Large intestine (tissue), 3 donors: Measurements from ENCODE around the gene PEX7. TPM values are rescaled to one million over a fixed set of nuclear protein-coding genes. Genes with fewer than 3 reads are reported as not detected.
"Not testable (repeated sequence)": the region's sequence is repeated elsewhere in the genome, so short reads cannot be mapped to it uniquely, and the experiment has no call there.

Experiments
- DNase-seq, 2 donors: peaks; one replicate each; pipeline versions ENCODE4 v3.0.0 to v3.0.0-alpha.2; 2013
- H3K27ac ChIP-seq: one replicate; pipeline ENCODE4 v1.5.1; 2013; ENCODE audit warnings: low read length
- H3K27me3 ChIP-seq: 2 replicates; pipeline ENCODE4 v1.6.1; 2013; ENCODE audit warnings: low read length; ENCODE audit not compliant: control insufficient read depth, insufficient read depth
- H3K36me3 ChIP-seq: 2 replicates; pipeline ENCODE4 v1.6.1; 2013; ENCODE audit warnings: low read length; ENCODE audit not compliant: control insufficient read depth, insufficient read depth
- H3K4me1 ChIP-seq: one replicate; pipeline ENCODE4 v1.6.1; 2013; ENCODE audit warnings: low read length; ENCODE audit not compliant: control insufficient read depth, insufficient read depth
- H3K4me3 ChIP-seq: one replicate; pipeline ENCODE4 v1.5.1; 2013; ENCODE audit warnings: low read length
- H3K9me3 ChIP-seq: one replicate; pipeline ENCODE4 v1.6.1; 2013; ENCODE audit warnings: mild to moderate bottlenecking, low read depth, low read length, moderate library complexity; ENCODE audit not compliant: control insufficient read depth
- WGBS: methylation state at CpG from one replicate; pipeline ENCODE4 v1.1.5; 2013; ENCODE audit warnings: low lambda C conversion rate; ENCODE audit not compliant: insufficient coverage; 5-methylcytosine and 5-hydroxymethylcytosine counted together
- polyA plus RNA-seq: library from polyadenylated mRNA; unstranded; fragments of 120-200 nt; gene quantifications from one replicate; pipeline ENCODE4 v1.2.1, GENCODE V29; 2013

Gene PEX7
- polyA plus RNA-seq, 1 donor, result 14.7 TPM

DNA sequence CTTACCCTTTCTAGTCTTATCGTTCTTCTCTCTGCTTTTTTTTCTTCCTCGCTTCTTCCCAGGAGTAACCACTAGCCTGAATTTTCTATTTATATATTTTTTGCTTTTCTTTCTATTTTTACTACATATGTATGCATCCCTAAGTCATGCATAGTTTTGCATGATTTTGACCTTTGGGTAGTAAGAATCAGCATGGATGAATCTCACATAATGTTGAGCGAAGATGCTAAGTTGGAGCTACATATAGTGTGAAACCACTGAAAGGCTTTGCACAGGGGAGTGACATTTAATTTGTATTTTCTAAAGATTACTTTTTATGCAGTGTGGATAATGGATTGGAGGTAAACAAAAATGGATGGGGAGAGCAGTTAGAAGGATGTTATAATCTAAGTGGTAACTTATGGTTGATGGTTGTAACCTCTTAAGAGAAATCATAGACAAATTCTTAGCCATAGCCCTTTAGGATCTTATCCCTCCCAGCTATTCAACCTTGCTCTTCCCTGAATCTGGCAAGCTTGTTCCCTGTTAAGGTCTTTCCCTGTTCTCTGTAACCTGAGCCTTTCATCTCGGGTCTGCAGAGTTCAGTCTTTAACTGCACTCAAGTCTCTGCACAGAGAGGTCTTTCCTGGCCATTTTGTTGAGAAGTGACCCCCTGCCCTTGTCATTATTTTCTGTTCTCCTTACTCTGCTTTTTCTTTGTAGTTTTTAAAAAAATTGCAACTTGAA, 18.0 kb downstream of the PEX7 start:
- Histone ChIP-seq H3K9me3 (no peaks in the 10 kb centered on the region), H3K36me3 (peaks cover 4% of the 10 kb centered on the region), H3K4me3 (no peak overlapping the region), H3K4me1 (no peaks in the 10 kb centered on the region), H3K27me3 (no peaks in the 10 kb centered on the region), H3K27ac (no peak overlapping the region)
- WGBS, result 93% methylated on average over 3 of the region's 4 CpGs
- DNase-seq, result no peak

- H3K27ac ChIP-seq, result no peak overlapping the region
- peaks cover 4% of the 10 kb centered on the region for H3K36me3 ChIP-seq
- WGBS, result no CpG with 5 or more reads among the region's 3 CpGs
- no peaks in the 10 kb centered on the region for H3K9me3 ChIP-seq
- no peaks in the 10 kb centered on the region for H3K27me3 ChIP-seq
- H3K4me3 ChIP-seq, result no peak overlapping the region
- DNase-seq, result no peak
- H3K4me1 ChIP-seq, result no peaks in the 10 kb centered on the region
Observed at GRCh38 chr6:136843210-136843609, 20.8 kb downstream of the PEX7 start.

- Histone ChIP-seq H3K4me1 (no peaks in the 10 kb centered on the region), H3K36me3 (peaks cover 4% of the 10 kb centered on the region), H3K27ac (no peak overlapping the region), H3K4me3 (no peak overlapping the region), H3K9me3 (no peaks in the 10 kb centered on the region), H3K27me3 (no peaks in the 10 kb centered on the region)
- 57% methylated on average over 2 of the region's 3 CpGs for WGBS
- peak; percentile 29 to 33 for DNase-seq
Observed at GRCh38 chr6:136846046-136846445, 23.7 kb downstream of the PEX7 start.

DNA sequence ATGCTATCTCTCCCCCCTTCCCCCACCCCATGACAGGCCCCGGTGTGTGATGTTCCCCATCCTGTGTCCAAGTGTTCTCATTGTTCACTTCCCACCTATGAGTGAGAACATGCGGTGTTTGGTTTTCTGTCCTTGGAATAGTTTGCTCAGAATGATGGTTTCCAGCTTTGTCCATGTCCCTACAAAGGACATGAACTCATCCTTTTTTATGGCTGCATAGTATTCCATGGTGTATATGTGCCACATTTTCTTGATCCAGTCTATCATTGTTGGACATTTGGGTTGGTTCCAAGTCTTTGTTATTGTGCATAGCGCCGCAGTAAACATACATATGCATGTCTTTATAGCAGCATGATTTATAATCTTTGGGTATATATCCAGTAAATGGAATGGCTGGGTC, 24.1 kb downstream of the PEX7 start:
- whole genome bisulfite sequencing, result no CpG with 5 or more reads among the region's 4 CpGs
- H3K27me3 ChIP-seq, result not testable (repeated sequence)

GRCh38 chr6:136849979-136850563, 27.7 kb downstream of the PEX7 start:
- H3K4me1 ChIP-seq, H3K36me3 ChIP-seq, H3K9me3 ChIP-seq, H3K27ac ChIP-seq, H3K27me3 ChIP-seq, H3K4me3 ChIP-seq, DNase-seq: not testable (repeated sequence)
- WGBS, result no CpG with 5 or more reads among the region's 4 CpGs

More for the DNA sequence above, 24.1 kb downstream of the PEX7 start:
- not testable (repeated sequence) for H3K36me3 ChIP-seq, H3K4me3 ChIP-seq, H3K4me1 ChIP-seq, DNase-seq, H3K9me3 ChIP-seq, H3K27ac ChIP-seq

GRCh38 chr6:136859430-136859829, 37.0 kb downstream of the PEX7 start:
- WGBS, result 100% methylated on average over 3 of the region's 5 CpGs
- Histone ChIP-seq H3K4me3 (no peak overlapping the region), H3K9me3 (no peaks in the 10 kb centered on the region), H3K36me3 (peaks cover 2% of the 10 kb centered on the region), H3K4me1 (no peaks in the 10 kb centered on the region), H3K27ac (no peak overlapping the region), H3K27me3 (no peaks in the 10 kb centered on the region)
- DNase-seq, result no peak

- no peak overlapping the region for H3K27ac ChIP-seq
- no peak overlapping the region for H3K4me3 ChIP-seq
- no peaks in the 10 kb centered on the region for H3K4me1 ChIP-seq
- no peaks in the 10 kb centered on the region for H3K9me3 ChIP-seq
- no CpG with 5 or more reads among the region's 1 CpG for WGBS
- no peaks in the 10 kb centered on the region for H3K27me3 ChIP-seq
- H3K36me3 ChIP-seq, result peaks cover 2% of the 10 kb centered on the region
- DNase-seq, result no peak
Observed at GRCh38 chr6:136860043-136860442, 37.7 kb downstream of the PEX7 start.

DNA sequence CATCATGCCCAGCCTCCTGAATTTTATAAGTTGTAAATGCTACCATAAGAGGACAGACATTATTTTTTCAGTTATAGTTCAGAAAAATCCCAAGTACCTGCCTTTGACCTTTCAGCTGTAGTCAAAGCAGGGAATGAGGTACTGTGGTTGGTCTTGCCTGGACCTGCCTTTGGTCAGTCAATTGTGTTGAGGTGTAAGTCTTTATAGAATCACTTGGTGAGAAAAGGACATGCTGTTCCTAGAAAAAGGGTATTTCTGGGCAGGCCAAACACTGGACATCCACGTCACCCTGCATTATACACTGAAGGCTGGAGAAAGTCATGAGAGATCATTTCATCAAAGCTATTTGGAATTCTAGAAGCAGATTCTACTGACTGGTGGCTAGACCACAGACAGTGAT, 40.3 kb downstream of the PEX7 start:
- H3K4me3 ChIP-seq, result no peak overlapping the region
- DNase-seq, result no peak
- no peaks in the 10 kb centered on the region for H3K9me3 ChIP-seq
- H3K36me3 ChIP-seq, result no peaks in the 10 kb centered on the region
- H3K27ac ChIP-seq, result no peak overlapping the region
- H3K4me1 ChIP-seq, result no peaks in the 10 kb centered on the region
- H3K27me3 ChIP-seq, result no peaks in the 10 kb centered on the region
- no CpG with 5 or more reads among the region's 1 CpG for WGBS

- Histone ChIP-seq H3K9me3 (no peaks in the 10 kb centered on the region), H3K27ac (no peak overlapping the region), H3K4me3 (no peak overlapping the region), H3K36me3 (no peaks in the 10 kb centered on the region), H3K4me1 (no peaks in the 10 kb centered on the region), H3K27me3 (no peaks in the 10 kb centered on the region)
- DNase-seq, result no peak
- WGBS, result no CpG with 5 or more reads among the region's 5 CpGs
Observed at GRCh38 chr6:136863752-136864151, 41.4 kb downstream of the PEX7 start.

GRCh38 chr6:136864676-136865075, 42.3 kb downstream of the PEX7 start:
- no peak overlapping the region for H3K4me3 ChIP-seq
- H3K27ac ChIP-seq, result no peak overlapping the region
- H3K36me3 ChIP-seq, result no peaks in the 10 kb centered on the region
- no peaks in the 10 kb centered on the region for H3K4me1 ChIP-seq
- H3K9me3 ChIP-seq, result no peaks in the 10 kb centered on the region
- H3K27me3 ChIP-seq, result no peaks in the 10 kb centered on the region
- DNase-seq, result no peak
- 100% methylated on average over 2 of the region's 4 CpGs for WGBS
